HG02840 (cell line): Measurements from ENCODE around the gene INSC.
"Not testable (repeated sequence)": the region's sequence is repeated elsewhere in the genome, so short reads cannot be mapped to it uniquely, and the experiment has no call there.

Source experiments
- ATAC-seq: cut with Tn5 transposase; IDR thresholded peaks from one replicate; pipeline ENCODE4 v1.9.1; 2021; ENCODE audit warnings: mild to moderate bottlenecking, moderate library complexity, moderate number of reproducible peaks; ENCODE audit not compliant: unreplicated experiment, low FRiP score

The INSC gene

GRCh38 chr11:15114501-15115475, at the start of gene INSC:
INSC (plus strand) TSS chr11:15114923; CDS start chr11:15149175, 34,252 bp downstream.
- no peak for ATAC-seq

DNA sequence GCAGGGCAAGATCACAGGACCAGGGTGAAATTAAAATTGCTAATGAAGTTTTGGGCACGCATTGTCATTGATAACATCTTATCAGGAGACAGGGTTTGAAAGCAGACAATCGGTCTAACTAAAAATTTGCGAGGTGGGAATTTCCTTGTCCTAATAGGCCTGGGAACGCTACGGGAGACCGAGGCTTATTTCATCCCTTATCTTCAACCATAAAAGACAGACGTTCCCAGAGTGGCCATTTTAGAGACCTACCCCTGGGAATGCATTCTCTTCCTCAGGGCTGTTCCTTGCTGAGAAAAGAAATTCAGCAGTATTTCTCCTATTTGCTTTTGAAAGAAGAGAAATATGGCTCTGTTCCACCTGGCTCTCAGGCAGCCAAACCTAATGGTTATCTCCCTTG, 45.0 kb upstream of the INSC start:
- not testable (repeated sequence) for ATAC-seq

GRCh38 chr11:15071556-15072255, 43.0 kb upstream of the INSC start:
- no peak for ATAC-seq

DNA sequence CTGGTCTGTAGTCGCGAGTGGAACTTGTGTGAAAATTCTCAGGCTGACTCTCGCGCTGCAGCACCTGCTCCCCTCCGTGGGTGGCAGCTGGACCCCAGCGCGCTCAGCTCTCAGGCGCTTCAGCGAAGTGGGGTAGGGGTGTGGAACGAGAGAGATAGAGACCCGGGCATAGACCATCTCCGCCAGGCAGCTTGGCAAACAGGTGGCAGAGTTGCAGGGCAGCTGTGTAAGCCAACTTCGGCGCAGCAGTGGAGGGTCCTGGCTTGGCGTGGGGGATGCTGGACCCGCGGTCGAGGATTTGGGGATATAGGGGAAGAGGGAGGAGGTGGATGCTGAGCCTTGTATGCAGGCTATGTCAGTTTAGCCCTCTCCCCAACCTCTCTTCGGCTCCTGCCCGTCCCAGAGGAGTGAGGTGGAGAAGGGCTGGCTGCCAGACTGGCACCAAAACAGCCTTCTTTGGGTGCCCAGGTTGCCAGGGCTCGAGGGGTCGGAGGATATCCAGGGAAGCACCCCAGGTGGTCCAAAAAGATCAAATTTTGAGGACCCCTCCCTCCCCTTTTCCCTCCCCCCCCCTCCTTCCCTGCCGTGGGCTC, 42.1 kb upstream of the INSC start:
- ATAC-seq, result no peak

DNA sequence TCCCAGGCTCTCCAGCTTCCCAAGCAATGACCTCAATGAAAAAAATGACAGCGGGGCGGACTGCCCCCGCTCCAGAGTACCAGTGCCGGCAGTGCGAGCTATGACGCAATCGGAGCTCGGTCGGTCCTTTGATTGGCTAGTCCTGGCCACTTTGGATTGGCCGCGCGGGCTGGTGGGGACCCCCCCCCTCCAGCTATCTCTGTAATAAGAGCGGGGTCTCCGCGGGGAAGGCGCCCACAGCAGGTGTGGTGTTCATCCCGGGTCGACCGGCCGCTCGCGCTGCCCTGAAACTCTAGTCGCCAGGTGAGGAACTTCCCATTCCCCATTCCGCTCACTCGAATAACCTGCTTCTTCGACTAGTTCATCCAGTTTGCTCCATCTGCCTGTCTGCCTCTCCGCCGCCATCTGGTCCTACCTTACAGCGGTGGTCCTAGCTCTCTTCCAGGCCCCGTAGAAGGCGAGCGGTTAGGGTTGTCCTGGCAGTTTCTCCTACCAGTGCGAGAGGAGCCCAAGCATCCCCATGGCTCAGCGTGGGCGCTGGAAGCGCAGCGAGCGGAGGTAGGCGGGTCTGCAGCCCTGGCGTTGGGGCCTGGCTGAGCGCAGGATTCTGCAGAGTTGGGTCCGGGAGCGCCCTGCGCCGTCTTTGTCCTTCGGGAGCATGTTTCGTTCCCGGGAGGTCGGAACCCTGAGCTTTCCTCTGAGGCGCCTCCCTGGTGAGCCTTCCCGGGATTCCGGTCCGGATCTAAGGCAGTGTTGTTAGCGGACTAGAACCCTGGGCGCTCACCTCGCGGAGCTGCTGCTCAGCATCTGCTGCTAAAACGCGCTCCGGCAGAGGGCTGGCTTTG, 41.1 kb upstream of the INSC start, which contains the start of gene CALCB:
Gene CALCB (plus strand): TSS at position 233 of the 845 bp plus-strand sequence. CDS start 1,126 bp downstream, outside the sequence.
- ATAC-seq, result no peak

GRCh38 chr11:15074206-15075161, 40.2 kb upstream of the INSC start:
- ATAC-seq, result peak; percentile 85

GRCh38 chr11:15075162-15075526, 39.6 kb upstream of the INSC start:
- no peak for ATAC-seq

DNA sequence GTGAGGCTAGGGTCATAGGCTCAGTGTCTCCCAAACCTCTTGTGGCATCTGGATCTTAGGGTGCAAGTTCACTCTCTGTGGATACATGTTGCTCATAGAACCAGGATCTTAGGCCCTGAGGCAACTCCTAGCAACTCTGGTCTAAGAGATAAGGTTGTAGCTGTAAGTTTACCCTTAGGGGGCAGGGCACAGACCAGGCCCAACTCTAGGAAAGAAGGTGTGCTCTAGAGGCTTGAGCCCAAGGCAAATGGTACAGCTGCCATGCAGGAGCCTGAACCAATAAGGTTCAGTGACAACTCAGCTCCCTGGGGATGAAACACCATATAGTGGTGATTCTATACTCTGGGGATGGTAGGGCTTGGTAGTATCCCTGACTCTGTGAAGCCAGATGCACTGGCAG, 23.5 kb upstream of the INSC start:
- no peak for ATAC-seq

DNA sequence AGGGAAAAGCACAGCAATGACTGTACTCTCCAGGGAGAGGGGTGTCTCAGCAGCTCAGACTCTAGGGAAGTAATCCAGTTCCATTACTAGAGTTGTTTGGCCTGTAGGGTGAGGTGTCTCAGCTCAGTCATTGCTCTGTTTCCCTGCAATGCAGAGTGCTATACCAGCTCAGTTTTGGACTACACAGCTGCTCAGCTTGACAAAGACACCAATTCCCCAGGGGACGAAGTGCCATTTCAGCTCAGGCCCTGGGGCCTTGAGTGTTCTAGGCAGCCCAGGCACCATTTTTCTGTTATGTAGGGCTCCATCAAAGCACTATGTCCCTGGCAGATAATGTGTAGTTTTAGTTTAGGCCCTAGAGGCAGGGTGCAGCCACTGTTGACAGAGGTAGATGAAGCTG, 23.1 kb upstream of the INSC start:
- ATAC-seq, result no peak

DNA sequence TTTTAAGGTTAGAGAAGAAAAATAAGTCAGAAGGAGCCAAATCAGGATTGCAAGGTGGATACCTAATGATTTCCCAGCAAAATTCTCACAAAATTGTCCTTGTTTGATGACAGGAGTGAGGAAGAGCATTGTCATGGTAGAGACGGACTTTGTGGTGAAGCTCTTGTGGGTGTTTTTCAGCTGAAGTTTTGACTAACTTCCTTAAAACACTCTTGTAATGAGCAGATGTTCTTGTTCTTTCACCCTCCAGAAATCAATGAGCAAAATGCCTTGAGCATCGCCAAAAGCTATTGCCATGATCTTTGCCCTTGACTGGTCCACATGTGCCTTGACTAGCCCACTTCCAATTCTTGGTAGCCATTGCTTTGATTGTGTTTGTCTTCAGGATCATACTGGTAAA, 21.3 kb upstream of the INSC start:
- ATAC-seq, result no peak

- no peak for ATAC-seq
These were observed 18.9 kb upstream of the INSC start for GRCh38 chr11:15095736-15096228.

DNA sequence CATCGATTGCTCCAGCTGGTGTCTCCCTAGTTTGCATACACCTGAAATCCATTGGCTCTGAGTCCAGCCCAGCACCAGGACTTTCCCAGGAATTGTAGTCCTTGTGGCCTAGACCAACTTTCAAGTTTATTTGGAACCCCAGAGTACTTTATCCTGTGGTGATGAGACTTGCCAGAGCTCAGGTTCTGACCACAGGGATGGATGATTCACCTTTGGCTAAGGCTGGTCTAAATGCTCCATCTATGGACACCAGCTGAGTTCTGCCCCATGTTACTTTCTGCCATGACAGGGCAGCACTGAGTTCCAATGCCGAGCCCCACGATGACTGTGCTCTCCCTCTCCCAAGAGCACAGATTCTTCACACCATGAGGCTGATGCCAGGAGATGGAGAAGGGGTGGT, 17.3 kb upstream of the INSC start:
- ATAC-seq, result no peak

DNA sequence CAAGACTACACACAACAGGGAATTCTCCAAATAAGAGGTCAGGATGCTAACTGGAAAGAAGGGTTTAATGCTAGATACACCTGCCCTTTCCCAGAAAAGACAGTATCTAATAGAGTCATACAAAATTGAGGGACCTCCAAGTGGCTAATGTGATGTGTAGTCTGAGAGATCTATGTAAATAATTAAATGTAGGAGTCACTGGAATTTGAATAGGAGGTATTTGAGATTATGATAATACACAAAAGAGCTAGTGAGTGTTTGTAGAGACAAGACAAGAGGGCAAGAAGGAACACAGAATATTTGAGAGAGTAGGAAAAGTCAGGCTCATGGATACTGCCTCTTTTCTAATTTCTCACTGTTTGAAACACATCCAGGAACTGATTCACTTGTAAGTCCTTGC, 15.5 kb upstream of the INSC start:
- no peak for ATAC-seq

- ATAC-seq, result peak; percentile 72
These were observed 13.5 kb upstream of the INSC start for GRCh38 chr11:15101072-15101709.

DNA sequence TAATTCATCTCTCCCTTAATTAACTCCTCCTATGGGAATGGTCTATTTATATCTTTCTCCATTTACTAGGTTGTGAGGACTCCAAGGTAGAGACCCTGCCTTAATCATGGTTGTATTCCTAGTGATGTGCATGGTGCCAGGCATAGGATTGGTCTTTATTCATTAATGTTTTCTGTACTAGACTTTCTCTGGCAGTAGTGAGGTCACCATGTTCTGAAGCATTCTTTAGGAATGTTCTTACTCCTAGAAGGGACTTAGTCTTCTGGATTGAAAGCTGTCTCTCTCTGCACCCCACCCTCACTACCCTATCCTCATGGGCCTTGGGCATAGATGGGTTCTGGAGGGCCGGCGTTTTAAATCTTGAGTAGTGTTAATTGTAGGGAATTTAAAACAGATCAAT, 10.6 kb upstream of the INSC start:
- ATAC-seq, result no peak

DNA sequence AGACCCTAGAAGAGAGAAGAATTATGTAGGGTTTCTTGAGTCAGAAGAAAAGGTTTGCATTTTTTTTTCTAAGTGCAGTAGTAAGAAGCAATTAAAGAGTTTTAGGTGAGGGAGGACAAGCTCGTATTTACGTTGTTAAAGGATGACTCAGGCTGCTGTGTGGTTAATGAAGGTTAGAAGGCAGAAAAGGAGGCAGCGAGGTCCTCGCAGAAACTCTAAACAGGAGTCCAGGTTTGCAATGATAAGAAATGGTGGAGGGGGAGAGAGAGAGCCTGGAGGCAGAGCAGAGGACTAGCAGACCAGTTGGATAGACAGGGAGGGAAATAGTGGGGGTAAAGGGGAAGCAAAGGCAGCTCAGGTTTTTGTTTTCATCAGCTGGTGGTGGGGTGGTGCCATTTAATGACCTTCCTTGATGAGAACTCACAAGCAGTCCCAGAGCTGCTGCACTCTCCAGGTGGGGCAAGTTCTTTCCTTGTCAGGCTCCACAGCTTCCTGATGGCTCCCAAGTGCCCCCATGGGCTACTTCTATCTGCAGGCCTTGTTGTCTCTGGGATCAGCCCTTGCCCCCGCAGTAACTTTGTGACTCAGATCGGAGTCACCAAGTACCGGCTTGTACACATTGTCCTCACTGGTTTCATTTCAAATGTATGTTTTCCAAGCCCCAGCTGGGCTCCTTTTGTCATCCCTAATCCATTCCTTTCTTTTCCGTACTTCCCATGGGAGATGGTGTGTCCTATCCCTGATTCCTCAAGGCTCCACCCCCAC, 8.3 kb upstream of the INSC start:
- no peak for ATAC-seq

GRCh38 chr11:15107730-15108515, 6.8 kb upstream of the INSC start:
- peak; percentile 63 for ATAC-seq
